OCI-LY7 (cell line): ENCODE results near the gene THRSP. TPM values are rescaled to one million over a fixed set of nuclear protein-coding genes. Genes with fewer than 3 reads are reported as not detected.
"Not testable (repeated sequence)": the region's sequence is repeated elsewhere in the genome, so short reads cannot be mapped to it uniquely, and the experiment has no call there.

Experiments
- Bru-seq: library from RNA; stranded (reverse); fragments of 400-500 nt; gene quantifications from one replicate; lab custom pipeline; 2021; lab: Mats Ljungman, UMichigan
- BruChase-seq, 2 experiments: library from RNA; stranded (reverse); fragments of 400-500 nt; gene quantifications; one replicate each; lab custom pipeline; 2021; lab: Mats Ljungman, UMichigan
- BruUV-seq: library from RNA; stranded (reverse); fragments of 400-500 nt; replicated peaks from 2 replicates; lab custom pipeline; 2021; lab: Mats Ljungman, UMichigan
- CTCF ChIA-PET: fragments of 300-600 bp; sonication (Branson Sonifier 250); formaldehyde crosslinking; loops from one replicate; lab custom pipeline; 2022; ENCODE audit warnings: antibody characterized with exemption; ENCODE audit not compliant: unreplicated experiment; lab: Charles Lee
- POLR2A ChIA-PET: fragments of 300-600 bp; sonication (Branson Sonifier 250); formaldehyde crosslinking; loops from one replicate; lab custom pipeline; 2022; ENCODE audit warnings: antibody characterized with exemption; lab: Charles Lee
- DNase-seq: peaks from one replicate; pipeline ENCODE4 v3.0.0-alpha.2; 2015; ENCODE audit warnings: low spot score
- H2AFZ ChIP-seq: fragments of 200-600 bp; sonication (generic), shearing (Covaris generic); 2 replicates; pipeline ENCODE4 v1.6.1; 2014; ENCODE audit warnings: mild to moderate bottlenecking, antibody characterized with exemption, low read length, moderate library complexity
- H3K27ac ChIP-seq: fragments of 200-600 bp; sonication (generic); 2 replicates; pipeline ENCODE4 v1.5.1; 2014; ENCODE audit warnings: mixed run types, low read depth, mild to moderate bottlenecking, moderate library complexity, low read length, inconsistent platforms; ENCODE audit not compliant: poor library complexity, severe bottlenecking
- H3K36me3 ChIP-seq: fragments of 200-600 bp; sonication (generic); 2 replicates; pipeline ENCODE4 v1.6.1; 2014; ENCODE audit warnings: mild to moderate bottlenecking, antibody characterized with exemption, low read length, moderate library complexity, mixed read lengths; ENCODE audit not compliant: insufficient read depth
- H3K4me1 ChIP-seq: fragments of 200-600 bp; sonication (generic); 2 replicates; pipeline ENCODE4 v1.5.1; 2014; ENCODE audit warnings: mild to moderate bottlenecking, low read length; ENCODE audit not compliant: insufficient read depth, poor library complexity, severe bottlenecking
- H3K4me2 ChIP-seq: fragments of 200-600 bp; sonication (generic); 2 replicates; pipeline ENCODE4 v1.6.1; 2014; ENCODE audit warnings: mild to moderate bottlenecking, low read length
- H3K4me3 ChIP-seq: fragments of 200-600 bp; sonication (generic); 2 replicates; pipeline ENCODE4 v1.5.1; 2014; ENCODE audit warnings: mild to moderate bottlenecking, low read depth, low read length; ENCODE audit not compliant: poor library complexity, severe bottlenecking
- H3K79me2 ChIP-seq: fragments of 200-600 bp; sonication (generic); 2 replicates; pipeline ENCODE4 v1.6.1; 2016; ENCODE audit warnings: low read depth, mild to moderate bottlenecking, low read length, moderate library complexity, mixed read lengths; ENCODE audit not compliant: insufficient read depth
- H3K9me2 ChIP-seq: fragments of 200-600 bp; sonication (generic); 2 replicates; pipeline ENCODE4 v1.6.1; 2016; ENCODE audit warnings: mild to moderate bottlenecking, low read length, mixed read lengths; ENCODE audit not compliant: insufficient read depth
- H3K9me3 ChIP-seq: fragments of 200-600 bp; sonication (generic); 2 replicates; pipeline ENCODE4 v1.6.1; 2014; ENCODE audit warnings: mild to moderate bottlenecking, mixed run types, low read length, mixed read lengths
- H4K20me1 ChIP-seq: fragments of 200-600 bp; sonication (generic); 2 replicates; pipeline ENCODE4 v1.6.1; 2014; ENCODE audit warnings: mild to moderate bottlenecking, antibody characterized with exemption, low read length, moderate library complexity, mixed read lengths; ENCODE audit not compliant: insufficient read depth
- EZH2phosphoT487 ChIP-seq: fragments of 200-600 bp; sonication (generic); IDR thresholded peaks from 2 replicates; pipeline ENCODE4 v1.6.1; 2018; ENCODE audit warnings: low read depth, borderline replicate concordance, mild to moderate bottlenecking, mixed run types, antibody characterized with exemption, low read length, moderate library complexity, mixed read lengths
- intact Hi-C: fragments of 100-400 bp; cut with micrococcal nuclease; formaldehyde crosslinking; loops from one replicate; pipeline ENCODE4 v1.10.0; 2022; ENCODE audit not compliant: unreplicated experiment
- long read RNA-seq: library from polyadenylated mRNA; stranded (forward); transcript quantifications from one replicate; pipeline ENCODE4 v2.0.0, GENCODE V29; 2022
- total RNA-seq, 2 experiments: library from RNA; depleted of rRNA in 1 of 2; stranded (reverse); fragments of >200 nt in 1 of 2; shearing (Covaris generic) in 1 of 2; gene quantifications; 2 replicates each; pipeline ENCODE4 v1.2.3, GENCODE V29; 2014 to 2022
- TF ChIP-seq, protein P1 (sequence below): fragments of 200-600 bp; sonication (generic); conservative IDR thresholded peaks from 2 replicates; pipeline ENCODE4 v1.5.1; 2014; ENCODE audit warnings: mild to moderate bottlenecking, antibody characterized with exemption, low read length, moderate library complexity, mixed read lengths

Gene THRSP, protein sequence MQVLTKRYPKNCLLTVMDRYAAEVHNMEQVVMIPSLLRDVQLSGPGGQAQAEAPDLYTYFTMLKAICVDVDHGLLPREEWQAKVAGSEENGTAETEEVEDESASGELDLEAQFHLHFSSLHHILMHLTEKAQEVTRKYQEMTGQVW
- total RNA-seq (2014; rRNA removed; shearing (Covaris generic)) (not detected in 2 replicates), total RNA-seq (2022) (not detected in 2 replicates), Bru-seq, nascent RNA (not detected), BruChase-seq, experiment 1, labeled RNA remaining after a 6-hour chase (not detected), BruChase-seq, experiment 2, labeled RNA remaining after a 2-hour chase (not detected)
- long read RNA-seq = 0 reads

DNA sequence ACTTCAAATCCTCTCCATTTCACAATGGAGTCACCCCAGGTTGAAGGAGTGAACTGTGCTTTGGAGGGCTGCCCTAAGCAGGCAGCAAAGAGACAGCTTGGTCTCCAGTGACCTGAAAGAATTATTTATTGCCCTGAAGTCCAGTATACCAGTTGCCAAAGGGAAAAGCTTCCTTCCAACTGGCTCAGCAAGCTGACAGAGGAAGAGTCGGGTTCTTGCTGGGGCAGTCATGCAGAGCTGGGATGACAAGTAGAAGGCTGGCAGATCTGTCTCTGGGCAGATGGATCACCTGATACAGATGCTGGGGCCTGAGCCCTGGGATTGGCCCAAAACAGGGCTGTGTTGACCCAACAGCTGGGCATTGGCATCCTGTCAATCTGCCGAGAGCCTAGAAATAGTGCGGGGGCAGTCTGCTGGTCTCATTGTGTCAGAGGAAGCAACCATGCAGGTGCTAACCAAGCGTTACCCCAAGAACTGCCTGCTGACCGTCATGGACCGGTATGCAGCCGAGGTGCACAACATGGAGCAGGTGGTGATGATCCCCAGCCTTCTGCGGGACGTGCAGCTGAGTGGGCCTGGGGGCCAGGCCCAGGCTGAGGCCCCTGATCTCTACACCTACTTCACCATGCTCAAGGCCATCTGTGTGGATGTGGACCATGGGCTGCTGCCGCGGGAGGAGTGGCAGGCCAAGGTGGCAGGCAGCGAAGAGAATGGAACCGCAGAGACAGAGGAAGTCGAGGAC, at the start of gene THRSP:
Gene THRSP, plus strand, starts transcription at position 422 of the 742 bp plus-strand sequence. Its CDS starts 21 bp downstream, at position 443.
- H3K9me3 ChIP-seq = no peaks in the 10 kb centered on the region
- TF ChIP-seq, protein P1, sequence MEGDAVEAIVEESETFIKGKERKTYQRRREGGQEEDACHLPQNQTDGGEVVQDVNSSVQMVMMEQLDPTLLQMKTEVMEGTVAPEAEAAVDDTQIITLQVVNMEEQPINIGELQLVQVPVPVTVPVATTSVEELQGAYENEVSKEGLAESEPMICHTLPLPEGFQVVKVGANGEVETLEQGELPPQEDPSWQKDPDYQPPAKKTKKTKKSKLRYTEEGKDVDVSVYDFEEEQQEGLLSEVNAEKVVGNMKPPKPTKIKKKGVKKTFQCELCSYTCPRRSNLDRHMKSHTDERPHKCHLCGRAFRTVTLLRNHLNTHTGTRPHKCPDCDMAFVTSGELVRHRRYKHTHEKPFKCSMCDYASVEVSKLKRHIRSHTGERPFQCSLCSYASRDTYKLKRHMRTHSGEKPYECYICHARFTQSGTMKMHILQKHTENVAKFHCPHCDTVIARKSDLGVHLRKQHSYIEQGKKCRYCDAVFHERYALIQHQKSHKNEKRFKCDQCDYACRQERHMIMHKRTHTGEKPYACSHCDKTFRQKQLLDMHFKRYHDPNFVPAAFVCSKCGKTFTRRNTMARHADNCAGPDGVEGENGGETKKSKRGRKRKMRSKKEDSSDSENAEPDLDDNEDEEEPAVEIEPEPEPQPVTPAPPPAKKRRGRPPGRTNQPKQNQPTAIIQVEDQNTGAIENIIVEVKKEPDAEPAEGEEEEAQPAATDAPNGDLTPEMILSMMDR = no peak
- no peak for TF ChIP-seq EZH2phosphoT487

DNA sequence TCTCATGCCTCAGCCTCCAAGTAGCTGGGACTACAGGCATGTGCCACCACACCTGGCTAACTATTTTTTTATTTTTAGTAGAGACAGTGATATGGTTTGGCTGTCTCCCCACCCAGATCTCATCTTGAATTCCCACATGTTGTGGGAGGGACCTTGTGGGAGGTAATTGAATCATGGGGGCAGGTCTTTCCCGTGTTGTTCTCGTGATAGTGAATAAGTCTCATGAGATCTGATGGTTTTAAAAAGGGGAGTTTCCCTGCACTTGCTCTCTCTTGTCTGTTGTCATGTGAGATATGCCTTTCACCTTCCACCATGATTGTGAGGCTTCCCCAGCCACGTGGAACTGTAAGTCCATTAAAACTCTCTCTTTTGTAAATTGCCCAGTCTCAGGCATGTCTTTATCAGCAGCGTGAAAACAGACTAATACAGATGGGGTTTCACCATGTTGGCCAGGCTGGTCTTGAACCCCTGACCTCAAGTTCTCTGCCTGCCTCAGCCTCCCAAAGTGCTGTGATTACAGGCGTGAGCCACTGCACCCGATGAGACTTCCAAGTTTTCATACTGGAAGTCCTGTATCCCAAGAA, 48.6 kb upstream of the THRSP start:
- CTCF ChIA-PET = not testable (repeated sequence)

More for the DNA sequence above, at the start of gene THRSP:
- BruUV-seq = no TSS peak
- Histone ChIP-seq H3K9me2 (no peaks in the 10 kb centered on the region), H3K36me3 (peaks cover 8% of the 10 kb centered on the region; the same call in 1 of the 2 replicates), H3K4me1 (no peaks in the 10 kb centered on the region), H2AFZ (no peak within 1 kb of the TSS), H3K79me2 (no peaks in the 10 kb centered on the region), H3K4me2 (no peak within 1 kb of the TSS), H4K20me1 (no peaks in the 10 kb centered on the region), H3K4me3 (no peak within 1 kb of the TSS), H3K27ac (no peak within 1 kb of the TSS)
- POLR2A ChIA-PET = no interaction called here
- intact Hi-C loops = no loop called here
- DNase-seq = no peak
- CTCF ChIA-PET = no interaction called here

DNA sequence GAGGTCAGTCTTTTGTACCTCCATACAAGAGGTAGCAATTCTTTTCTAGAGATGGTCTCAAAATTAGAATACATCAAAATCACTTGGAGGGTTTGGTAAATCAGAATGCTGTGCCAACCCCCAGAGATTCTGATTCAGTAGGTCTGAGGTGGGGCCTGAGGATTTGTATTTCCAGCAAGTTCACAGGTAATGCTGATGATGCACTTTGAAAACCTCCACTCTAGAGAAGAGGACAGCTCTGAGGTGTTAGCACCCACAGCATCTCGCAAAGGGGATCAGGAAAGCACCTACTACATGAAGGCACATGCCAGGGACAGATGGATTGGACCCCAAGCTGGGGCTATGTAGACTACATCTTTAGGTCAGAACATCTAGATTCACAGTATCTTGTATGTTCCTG, 47.8 kb upstream of the THRSP start:
- intact Hi-C loops = no loop called here
- Histone ChIP-seq H3K4me3 (no peak overlapping the region), H4K20me1 (no peaks in the 10 kb centered on the region), H3K27ac (no peak overlapping the region), H2AFZ (no peak overlapping the region), H3K79me2 (no peaks in the 10 kb centered on the region), H3K36me3 (no peaks in the 10 kb centered on the region), H3K4me2 (no peak overlapping the region), H3K4me1 (no peaks in the 10 kb centered on the region), H3K9me2 (no peaks in the 10 kb centered on the region), H3K9me3 (no peaks in the 10 kb centered on the region)
- TF ChIP-seq EZH2phosphoT487 = no peak
- TF ChIP-seq, protein P1 = no peak
- no peak for DNase-seq
- POLR2A ChIA-PET = no interaction called here
- CTCF ChIA-PET = no interaction called here
- BruUV-seq = no TSS peak

More for the DNA sequence above, 48.6 kb upstream of the THRSP start:
- DNase-seq, H3K79me2 ChIP-seq, H4K20me1 ChIP-seq, H3K4me1 ChIP-seq, H3K9me3 ChIP-seq, POLR2A ChIA-PET, H2AFZ ChIP-seq, BruUV-seq, H3K27ac ChIP-seq, intact Hi-C loops, H3K36me3 ChIP-seq, H3K4me2 ChIP-seq, H3K9me2 ChIP-seq, H3K4me3 ChIP-seq: not testable (repeated sequence)
